GM12801 (cell line): Measurements from ENCODE around the gene LNX1.

Experiments
- TF ChIP-seq, protein P1 (sequence below): IDR thresholded peaks from one replicate; pipeline ENCODE4 v1.5.1; 2011; ENCODE audit warnings: control low read depth; ENCODE audit not compliant: insufficient read length; ENCODE audit errors: extremely low read depth

The LNX1 gene

DNA sequence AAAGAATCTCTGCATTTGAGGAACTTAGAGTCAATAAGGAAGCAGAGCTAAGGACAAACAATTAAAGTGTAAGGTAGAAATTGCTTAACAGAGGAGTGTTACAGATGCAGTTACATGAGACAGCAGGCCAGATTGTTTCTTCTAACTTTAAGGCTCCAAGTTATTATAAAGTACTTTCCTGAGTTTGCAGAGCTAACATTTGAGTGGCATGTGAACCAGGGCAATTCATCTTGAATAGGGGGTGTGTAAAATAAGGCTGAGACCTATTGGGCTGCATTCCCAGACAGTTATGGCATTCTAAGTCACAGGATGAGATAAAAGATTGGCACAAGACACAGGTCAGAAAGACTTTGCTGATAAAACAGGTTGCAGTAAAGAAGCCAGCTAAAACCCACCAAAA lies 7.6 kb upstream of the LNX1 start:
- TF ChIP-seq, protein P1, sequence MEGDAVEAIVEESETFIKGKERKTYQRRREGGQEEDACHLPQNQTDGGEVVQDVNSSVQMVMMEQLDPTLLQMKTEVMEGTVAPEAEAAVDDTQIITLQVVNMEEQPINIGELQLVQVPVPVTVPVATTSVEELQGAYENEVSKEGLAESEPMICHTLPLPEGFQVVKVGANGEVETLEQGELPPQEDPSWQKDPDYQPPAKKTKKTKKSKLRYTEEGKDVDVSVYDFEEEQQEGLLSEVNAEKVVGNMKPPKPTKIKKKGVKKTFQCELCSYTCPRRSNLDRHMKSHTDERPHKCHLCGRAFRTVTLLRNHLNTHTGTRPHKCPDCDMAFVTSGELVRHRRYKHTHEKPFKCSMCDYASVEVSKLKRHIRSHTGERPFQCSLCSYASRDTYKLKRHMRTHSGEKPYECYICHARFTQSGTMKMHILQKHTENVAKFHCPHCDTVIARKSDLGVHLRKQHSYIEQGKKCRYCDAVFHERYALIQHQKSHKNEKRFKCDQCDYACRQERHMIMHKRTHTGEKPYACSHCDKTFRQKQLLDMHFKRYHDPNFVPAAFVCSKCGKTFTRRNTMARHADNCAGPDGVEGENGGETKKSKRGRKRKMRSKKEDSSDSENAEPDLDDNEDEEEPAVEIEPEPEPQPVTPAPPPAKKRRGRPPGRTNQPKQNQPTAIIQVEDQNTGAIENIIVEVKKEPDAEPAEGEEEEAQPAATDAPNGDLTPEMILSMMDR, result no peak

DNA sequence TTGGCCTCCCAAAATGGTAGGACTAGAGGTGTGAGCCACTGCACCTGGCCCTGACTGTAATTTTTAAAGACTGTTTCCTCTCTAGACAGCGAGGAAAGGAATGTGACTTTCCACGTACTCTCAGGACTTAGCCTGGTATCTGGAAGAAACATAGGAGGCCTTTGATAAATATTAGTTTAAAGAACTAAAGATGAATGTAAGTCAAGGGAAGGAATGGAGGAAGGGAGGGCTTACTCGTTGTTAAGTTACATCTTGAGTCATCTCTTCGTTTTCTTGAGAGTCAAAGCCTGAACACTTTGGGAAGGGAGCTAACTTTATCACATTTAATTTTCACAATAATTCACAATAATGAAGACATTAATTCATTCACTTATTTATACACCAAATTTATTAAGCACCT lies 7.2 kb upstream of the LNX1 start:
- TF ChIP-seq, protein P1, result no peak

DNA sequence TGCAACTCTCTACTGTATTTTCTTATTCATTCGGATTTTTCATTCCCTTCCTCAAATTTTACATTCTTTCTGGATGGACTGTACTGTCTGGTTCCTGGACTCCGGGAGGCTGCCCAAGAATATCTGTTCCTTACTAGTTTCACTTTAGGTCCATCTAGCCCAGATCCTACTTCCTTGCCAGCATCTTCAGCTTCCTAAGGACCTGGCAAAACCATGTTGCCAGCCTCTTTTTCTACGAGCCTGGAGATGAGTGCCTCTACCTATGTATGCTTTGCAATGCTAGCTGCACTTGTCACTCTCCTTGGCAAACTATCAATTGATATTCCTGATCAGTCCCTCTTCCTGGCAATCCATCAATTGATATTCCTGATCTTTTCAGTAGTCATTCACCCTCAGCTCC lies 5.6 kb upstream of the LNX1 start:
- TF ChIP-seq, protein P1, result no peak

DNA sequence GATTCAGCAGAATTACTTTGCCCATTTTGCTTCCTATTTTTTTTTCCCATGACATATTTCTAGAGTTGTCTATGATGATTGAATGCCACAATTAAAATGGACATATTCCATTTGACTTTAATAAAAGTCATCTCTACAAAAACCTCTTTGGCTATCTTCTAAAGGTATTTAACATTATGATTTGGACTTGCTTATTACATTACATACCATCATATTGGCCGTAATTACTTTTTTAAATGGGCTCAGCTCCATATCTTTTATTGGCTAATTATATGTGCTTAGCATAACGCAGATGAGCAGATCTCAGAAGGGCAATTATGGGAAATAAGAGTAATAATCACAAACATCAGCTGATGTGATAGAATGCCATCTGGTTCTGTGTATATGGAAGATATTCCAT lies 4.5 kb upstream of the LNX1 start:
- TF ChIP-seq, protein P1, result no peak

DNA sequence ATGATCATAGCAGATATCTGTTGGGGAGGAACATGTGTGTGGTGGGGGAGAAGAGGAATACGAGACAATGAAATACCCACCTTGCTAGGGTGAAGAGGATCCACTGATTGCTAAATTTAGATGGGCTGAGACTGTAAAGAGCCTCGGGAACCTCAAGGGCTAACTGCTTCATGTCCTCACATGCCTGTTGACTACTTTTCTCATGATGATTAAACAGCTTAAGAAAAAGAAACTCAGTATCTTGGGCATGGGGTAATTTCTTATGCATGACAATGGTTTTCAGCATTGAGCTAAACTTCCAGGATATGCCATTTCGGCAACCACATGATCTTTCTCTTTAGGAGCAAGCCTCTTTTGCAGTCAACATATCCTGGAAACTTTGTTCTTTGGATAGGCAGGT lies 3.9 kb upstream of the LNX1 start:
- TF ChIP-seq, protein P1, result no peak

DNA sequence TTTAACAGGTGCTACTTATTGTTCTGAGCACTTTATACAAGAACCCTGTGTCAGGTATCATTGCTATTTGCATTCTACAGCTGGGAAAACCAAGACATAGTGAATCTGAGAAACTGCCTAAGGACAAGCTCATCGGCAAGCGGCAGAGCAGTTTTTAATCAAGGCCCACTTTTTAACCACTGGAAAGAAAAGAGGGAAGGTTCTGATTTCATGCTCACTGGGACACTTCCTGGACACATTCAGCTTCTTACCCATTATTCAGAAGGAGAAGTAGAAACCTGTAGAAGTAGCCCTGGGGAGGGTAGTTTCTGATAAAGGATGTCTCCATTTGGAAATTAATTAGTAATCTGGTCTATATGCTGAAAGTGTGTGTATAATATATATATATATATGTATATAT lies 2.5 kb upstream of the LNX1 start:
- TF ChIP-seq, protein P1, result no peak

DNA sequence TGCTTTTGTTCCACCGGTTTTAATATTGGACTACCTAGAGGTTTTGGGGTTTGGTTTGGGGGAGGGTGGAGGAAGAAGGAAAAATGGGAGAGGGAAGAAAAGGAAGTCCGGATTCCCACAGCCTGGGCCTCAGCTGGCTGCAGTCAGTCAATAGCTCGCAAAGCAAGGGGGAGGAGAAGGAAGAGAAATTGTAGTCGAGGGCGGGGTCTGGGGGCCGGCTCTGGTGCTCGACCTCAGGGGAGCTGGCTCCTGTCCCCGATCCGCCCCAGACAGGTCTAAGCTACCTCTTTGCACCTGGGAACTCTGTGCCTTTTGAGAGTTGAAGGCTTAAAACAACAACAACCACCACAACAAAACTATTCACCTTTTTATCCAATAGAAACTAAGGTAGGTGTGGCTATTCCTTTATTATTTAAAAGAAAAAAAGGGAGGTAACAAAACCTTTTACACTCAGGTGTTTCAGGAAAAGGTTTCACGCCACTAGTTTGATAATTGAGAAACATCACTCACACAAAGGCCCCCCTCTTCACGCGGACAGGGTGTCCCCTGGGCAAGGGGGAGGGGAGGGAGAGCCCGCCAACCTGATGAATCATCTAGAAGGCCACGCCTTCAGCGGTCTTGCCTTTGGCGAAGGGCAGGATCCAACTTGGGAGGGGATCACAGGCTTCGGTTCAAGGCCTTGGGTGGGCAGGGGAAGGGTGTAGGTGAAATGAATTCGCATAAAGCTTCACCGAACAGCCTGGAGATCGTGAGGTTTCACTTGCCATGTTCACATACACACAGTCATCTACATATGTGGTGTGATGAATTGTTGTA lies 1.6 kb upstream of the LNX1 start:
- TF ChIP-seq, protein P1, result no peak
